Measurements from ENCODE around the gene ARHGAP31.

Gene ARHGAP31

GRCh38 chr3:119349354-119350041 lies 55.3 kb downstream of the ARHGAP31 start:
- DNase-seq (ENCODE audit: low read depth in 1 of 2, low spot score in 1 of 2), result no peak
- H3K27me3 ChIP-seq (ENCODE audit: insufficient read depth, poor library complexity, severe bottlenecking), result no peaks in the 10 kb centered on the region
- TF ChIP-seq POLR2AphosphoS5 (IDR thresholded peaks at IDR 0.05; ENCODE audit: low read depth) (no peak), SPI1 (IDR thresholded peaks at IDR 0.05; ENCODE audit: borderline replicate concordance, low read depth) (no peak)
- TF ChIP-seq, protein P1, sequence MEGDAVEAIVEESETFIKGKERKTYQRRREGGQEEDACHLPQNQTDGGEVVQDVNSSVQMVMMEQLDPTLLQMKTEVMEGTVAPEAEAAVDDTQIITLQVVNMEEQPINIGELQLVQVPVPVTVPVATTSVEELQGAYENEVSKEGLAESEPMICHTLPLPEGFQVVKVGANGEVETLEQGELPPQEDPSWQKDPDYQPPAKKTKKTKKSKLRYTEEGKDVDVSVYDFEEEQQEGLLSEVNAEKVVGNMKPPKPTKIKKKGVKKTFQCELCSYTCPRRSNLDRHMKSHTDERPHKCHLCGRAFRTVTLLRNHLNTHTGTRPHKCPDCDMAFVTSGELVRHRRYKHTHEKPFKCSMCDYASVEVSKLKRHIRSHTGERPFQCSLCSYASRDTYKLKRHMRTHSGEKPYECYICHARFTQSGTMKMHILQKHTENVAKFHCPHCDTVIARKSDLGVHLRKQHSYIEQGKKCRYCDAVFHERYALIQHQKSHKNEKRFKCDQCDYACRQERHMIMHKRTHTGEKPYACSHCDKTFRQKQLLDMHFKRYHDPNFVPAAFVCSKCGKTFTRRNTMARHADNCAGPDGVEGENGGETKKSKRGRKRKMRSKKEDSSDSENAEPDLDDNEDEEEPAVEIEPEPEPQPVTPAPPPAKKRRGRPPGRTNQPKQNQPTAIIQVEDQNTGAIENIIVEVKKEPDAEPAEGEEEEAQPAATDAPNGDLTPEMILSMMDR (IDR thresholded peaks at IDR 0.05; ENCODE audit: insufficient read depth, low read length), result no peak
- no peak overlapping the region for H3K27ac ChIP-seq (replicated peaks)
- no peak overlapping the region for H3K4me3 ChIP-seq (replicated peaks; ENCODE audit: insufficient read depth, low read length)

GRCh38 chr3:119350114-119350513 lies 55.9 kb downstream of the ARHGAP31 start:
- Histone ChIP-seq H3K27me3 (ENCODE audit: insufficient read depth, poor library complexity, severe bottlenecking) (no peaks in the 10 kb centered on the region), H3K4me3 (replicated peaks; ENCODE audit: insufficient read depth, low read length) (no peak overlapping the region), H3K27ac (replicated peaks) (no peak overlapping the region)
- no peak for TF ChIP-seq GABPA (IDR thresholded peaks at IDR 0.05; ENCODE audit: low read depth)
- TF ChIP-seq, protein P1 (IDR thresholded peaks at IDR 0.05; ENCODE audit: insufficient read depth, low read length), result no peak
- no peak for TF ChIP-seq POLR2AphosphoS5 (IDR thresholded peaks at IDR 0.05; ENCODE audit: low read depth)
- TF ChIP-seq, protein P2, sequence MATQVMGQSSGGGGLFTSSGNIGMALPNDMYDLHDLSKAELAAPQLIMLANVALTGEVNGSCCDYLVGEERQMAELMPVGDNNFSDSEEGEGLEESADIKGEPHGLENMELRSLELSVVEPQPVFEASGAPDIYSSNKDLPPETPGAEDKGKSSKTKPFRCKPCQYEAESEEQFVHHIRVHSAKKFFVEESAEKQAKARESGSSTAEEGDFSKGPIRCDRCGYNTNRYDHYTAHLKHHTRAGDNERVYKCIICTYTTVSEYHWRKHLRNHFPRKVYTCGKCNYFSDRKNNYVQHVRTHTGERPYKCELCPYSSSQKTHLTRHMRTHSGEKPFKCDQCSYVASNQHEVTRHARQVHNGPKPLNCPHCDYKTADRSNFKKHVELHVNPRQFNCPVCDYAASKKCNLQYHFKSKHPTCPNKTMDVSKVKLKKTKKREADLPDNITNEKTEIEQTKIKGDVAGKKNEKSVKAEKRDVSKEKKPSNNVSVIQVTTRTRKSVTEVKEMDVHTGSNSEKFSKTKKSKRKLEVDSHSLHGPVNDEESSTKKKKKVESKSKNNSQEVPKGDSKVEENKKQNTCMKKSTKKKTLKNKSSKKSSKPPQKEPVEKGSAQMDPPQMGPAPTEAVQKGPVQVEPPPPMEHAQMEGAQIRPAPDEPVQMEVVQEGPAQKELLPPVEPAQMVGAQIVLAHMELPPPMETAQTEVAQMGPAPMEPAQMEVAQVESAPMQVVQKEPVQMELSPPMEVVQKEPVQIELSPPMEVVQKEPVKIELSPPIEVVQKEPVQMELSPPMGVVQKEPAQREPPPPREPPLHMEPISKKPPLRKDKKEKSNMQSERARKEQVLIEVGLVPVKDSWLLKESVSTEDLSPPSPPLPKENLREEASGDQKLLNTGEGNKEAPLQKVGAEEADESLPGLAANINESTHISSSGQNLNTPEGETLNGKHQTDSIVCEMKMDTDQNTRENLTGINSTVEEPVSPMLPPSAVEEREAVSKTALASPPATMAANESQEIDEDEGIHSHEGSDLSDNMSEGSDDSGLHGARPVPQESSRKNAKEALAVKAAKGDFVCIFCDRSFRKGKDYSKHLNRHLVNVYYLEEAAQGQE (IDR thresholded peaks at IDR 0.05; ENCODE audit: insufficient replicate concordance, low read depth), result no peak
- no peak for TF ChIP-seq SPI1 (IDR thresholded peaks at IDR 0.05; ENCODE audit: borderline replicate concordance, low read depth)
- no peak for DNase-seq (ENCODE audit: low read depth in 1 of 2, low spot score in 1 of 2)

- TF ChIP-seq, protein P1 (IDR thresholded peaks at IDR 0.05; ENCODE audit: insufficient read depth, low read length), result no peak
- TF ChIP-seq, protein P2 (IDR thresholded peaks at IDR 0.05; ENCODE audit: insufficient replicate concordance, low read depth), result no peak
- TF ChIP-seq POLR2AphosphoS5 (IDR thresholded peaks at IDR 0.05; ENCODE audit: low read depth) (no peak), GABPA (IDR thresholded peaks at IDR 0.05; ENCODE audit: low read depth) (no peak), SPI1 (IDR thresholded peaks at IDR 0.05; ENCODE audit: borderline replicate concordance, low read depth) (no peak)
- DNase-seq (ENCODE audit: low read depth in 1 of 2, low spot score in 1 of 2), result no peak
- H3K4me3 ChIP-seq (replicated peaks; ENCODE audit: insufficient read depth, low read length), result no peak overlapping the region
- no peak overlapping the region for H3K27ac ChIP-seq (replicated peaks)
- no peaks in the 10 kb centered on the region for H3K27me3 ChIP-seq (ENCODE audit: insufficient read depth, poor library complexity, severe bottlenecking)
Measured at GRCh38 chr3:119351581-119351980, 57.4 kb downstream of the ARHGAP31 start.
